ENCODE data around the gene PEX11G. TPM values are rescaled to one million over a fixed set of nuclear protein-coding genes. Genes with fewer than 3 reads are reported as not detected.

PEX11G gene
- polyA plus RNA-seq, 3 donors = 4.7 to 6.2 (median 5.4) TPM

DNA sequence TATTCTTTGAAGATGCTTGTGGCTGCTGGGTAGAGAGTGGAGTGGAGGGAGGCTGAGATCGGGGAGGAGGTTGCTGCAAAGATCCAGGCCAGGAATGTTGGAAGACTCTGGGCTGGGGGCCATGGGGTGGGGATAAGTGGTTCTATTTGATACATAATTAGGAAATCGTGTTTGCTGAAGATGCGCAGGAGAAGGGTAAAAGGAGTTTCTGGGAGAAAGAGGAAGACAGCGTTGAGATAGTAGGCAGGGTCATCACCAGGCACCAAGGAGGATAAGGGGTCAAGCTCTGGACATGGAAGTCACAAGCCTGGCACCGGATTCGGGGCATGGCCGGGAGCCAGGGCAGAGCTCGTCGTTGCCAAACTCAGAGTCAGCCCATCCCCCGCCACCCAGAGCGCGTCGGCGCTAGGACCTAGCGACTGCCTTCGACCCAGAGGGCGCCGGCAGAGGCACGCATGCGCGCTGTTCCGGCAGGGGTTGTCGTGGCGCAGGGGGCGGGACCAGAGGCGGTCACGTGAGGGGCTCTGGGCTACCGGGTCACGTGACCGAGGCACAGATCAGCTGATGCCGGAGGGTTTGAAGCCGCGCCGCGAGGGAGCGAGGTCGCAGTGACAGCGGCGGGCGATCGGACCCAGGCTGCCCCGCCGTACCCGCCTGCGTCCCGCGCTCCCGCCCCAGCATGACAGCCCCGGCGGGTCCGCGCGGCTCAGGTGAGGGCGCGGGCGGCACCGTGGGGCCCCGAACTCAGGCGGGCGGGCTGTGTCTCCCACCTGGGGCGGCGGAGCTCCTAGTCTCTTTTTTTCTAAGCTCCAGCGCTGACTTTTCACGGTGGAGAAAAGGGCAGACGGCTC, 33.5 kb upstream of the PEX11G start, which contains the start of gene MCOLN1:
MCOLN1 (plus strand) TSS at position 553 of the 851 bp plus-strand sequence; CDS start at position 680, 127 bp downstream.
- peak; percentile 91 to 97 (median 93) for DNase-seq (ENCODE audit: low read depth in 3 of 3, low spot score in 2 of 3)

DNA sequence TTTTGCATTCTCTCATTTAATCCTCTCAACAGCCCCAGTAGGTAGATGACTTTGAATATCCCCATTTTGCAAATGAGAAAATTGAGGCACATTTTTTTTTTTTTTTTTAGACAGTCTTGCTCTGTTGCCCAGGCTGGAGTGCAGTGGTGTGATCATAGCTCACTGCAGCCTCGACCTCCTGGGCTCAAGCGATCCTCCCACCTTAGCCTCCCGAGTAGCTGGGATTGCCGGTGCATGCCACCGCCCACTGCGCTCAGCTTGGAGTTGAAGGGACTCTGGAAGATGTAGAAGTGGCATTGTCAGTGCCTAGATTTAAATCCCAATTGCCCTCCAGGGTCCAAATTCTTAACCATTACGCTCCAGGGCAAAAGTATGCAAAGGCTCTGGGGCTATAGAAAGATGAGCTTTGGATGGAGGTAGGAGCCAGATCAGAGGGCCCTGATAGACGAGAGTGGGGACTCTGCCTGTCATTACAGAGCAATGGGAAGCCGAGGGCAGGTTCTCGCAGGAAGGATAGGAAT, 32.8 kb upstream of the PEX11G start:
- DNase-seq (ENCODE audit: low read depth in 3 of 3, low spot score in 2 of 3) = no peak

DNA sequence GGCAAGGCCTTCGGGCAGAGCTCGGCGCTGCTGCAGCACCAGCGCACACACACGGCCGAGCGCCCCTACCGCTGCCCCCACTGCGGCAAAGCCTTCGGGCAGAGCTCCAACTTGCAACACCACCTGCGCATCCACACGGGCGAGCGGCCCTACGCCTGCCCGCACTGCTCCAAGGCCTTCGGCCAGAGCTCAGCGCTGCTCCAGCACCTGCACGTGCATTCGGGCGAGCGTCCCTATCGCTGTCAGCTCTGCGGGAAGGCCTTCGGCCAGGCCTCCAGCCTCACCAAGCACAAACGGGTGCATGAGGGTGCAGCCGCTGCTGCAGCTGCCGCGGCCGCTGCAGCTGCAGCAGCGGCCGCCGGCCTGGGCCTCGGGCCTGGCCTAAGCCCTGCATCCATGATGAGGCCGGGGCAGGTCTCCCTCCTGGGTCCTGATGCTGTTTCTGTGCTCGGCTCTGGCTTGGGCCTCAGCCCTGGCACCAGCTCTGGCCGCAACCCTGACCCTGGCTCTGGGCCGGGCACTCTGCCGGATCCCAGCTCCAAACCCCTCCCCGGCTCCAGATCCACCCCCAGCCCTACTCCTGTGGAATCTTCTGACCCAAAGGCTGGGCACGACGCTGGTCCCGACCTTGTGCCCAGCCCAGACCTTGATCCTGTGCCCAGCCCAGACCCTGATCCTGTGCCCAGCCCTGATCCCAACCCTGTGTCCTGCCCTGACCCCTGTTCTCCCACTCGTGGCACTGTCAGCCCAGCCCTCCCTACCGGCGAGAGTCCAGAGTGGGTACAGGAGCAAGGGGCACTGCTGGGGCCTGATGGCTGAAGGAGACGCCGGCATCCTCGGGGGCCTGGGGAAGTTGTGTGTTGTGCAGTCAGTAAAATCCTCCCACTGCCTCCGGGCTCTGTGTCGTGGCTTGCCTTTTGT, 31.6 kb upstream of the PEX11G start:
- no peak for DNase-seq (ENCODE audit: low read depth in 3 of 3, low spot score in 2 of 3)

DNA sequence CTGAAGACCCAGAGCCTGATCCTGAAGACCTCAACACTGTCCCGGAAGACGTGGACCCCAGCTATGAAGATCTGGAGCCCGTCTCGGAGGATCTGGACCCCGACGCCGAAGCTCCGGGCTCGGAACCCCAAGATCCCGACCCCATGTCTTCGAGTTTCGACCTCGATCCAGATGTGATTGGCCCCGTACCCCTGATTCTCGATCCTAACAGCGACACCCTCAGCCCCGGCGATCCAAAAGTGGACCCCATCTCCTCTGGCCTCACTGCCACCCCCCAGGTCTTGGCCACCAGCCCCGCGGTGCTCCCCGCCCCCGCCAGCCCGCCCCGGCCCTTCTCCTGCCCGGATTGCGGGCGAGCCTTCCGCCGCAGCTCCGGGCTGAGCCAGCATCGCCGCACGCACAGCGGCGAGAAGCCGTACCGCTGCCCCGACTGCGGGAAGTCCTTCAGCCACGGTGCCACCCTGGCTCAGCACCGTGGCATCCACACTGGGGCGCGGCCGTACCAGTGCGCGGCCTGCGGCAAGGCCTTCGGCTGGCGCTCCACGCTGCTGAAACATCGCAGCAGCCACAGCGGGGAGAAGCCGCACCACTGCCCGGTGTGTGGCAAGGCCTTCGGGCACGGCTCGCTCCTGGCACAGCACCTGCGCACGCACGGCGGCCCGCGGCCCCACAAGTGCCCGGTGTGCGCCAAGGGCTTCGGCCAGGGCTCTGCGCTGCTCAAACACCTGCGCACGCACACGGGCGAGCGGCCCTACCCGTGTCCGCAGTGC, 30.7 kb upstream of the PEX11G start:
- no peak for DNase-seq (ENCODE audit: low read depth in 3 of 3, low spot score in 2 of 3)

DNA sequence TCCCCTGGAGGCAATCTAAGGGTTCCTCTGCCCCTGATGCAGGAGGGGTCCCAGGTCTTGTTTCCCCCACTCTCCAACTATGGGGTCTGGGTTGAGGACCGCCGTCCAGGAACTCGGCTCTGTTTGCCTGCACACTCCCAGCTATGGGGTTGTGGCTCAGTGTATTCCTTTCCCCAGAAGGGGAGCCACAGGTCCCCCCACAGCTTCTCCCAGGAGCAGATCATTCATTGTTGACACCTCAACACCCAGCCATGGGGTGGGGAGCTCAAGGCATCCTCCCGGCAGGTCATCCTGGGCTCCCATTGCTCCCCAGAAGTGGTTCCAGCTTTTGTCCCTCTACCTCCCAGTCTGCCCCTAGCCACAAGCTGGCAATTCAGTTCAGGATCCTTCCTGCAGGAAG, 28.0 kb upstream of the PEX11G start:
- DNase-seq (ENCODE audit: low read depth in 3 of 3, low spot score in 2 of 3) = no peak

DNA sequence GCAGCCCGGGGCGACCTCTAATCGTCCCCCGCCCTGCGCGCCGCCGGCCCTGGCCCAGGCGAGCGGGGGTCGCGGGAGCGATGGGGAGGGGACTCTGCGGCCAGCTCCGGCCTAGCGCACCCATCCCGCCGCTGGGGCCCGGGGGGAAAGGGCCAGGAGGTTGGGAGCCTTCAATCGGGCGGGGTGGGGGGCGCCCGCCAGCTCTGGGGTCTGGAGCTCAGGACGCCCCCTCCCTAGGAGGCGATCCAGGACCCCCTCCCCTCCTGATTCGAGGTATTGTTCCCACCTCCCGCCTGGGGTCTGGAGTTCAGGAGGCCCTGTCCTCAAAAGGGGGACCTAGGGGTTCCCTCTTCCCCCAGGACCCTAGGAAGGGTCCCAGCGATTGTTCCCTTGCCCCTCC, 27.5 kb upstream of the PEX11G start:
- DNase-seq (ENCODE audit: low read depth in 3 of 3, low spot score in 2 of 3) = no peak

DNA sequence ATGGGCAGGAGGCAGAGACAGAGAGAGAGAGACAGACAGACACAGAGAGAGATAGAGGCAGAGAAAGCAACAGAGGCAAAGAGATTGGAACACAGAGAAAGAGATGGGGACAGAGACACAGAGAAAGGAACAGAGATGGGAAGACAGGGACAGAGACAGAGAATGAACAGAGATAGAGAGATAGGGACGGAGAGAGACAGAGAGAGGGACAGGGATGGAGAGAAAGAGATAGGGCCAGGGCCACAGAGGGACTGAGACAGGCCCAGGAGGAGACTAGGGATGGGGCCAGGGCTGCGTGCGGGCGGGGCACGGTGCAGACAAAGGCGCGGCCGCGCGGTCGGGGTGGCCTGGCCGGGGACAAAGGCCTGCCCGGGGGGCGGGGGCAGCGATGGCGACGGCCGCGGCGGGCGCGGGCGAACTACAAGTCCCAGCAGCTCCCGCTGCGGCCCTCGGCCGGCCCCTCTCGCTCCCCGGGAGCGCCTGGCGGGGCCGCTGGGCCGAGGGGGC, 26.9 kb upstream of the PEX11G start, which contains the start of gene ZNF358:
ZNF358 (plus strand) TSS at position 459 of the 507 bp plus-strand sequence. CDS start 3,140 bp downstream, outside the sequence.
- DNase-seq (ENCODE audit: low read depth in 3 of 3, low spot score in 2 of 3) = no peak

DNA sequence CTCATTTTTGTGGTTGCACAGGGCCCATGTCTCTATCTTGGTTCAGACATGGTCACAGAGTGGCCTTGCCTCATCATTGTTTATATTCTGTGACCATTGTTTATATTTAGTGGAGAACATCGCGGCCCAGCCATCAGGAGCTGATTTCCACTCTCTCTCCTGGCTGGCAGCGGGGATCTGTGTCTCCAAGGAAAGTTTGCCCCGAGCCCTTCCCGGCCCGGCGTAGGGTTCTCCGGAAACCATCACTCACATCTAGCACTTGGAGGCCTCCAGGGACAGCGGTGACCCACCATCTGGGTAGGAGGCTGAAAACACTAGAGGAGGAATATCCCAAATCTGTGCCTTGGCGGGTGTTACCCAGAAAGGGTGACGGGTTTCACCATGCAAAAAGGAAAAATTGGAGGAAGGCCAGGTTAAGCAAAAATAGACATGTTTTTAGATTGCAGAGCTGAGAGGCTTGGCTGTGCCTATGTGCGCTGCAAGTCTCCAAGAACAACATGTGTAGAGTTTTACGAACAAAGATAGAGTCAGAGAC, 26.3 kb upstream of the PEX11G start:
- DNase-seq (ENCODE audit: low read depth in 3 of 3, low spot score in 2 of 3) = no peak

DNA sequence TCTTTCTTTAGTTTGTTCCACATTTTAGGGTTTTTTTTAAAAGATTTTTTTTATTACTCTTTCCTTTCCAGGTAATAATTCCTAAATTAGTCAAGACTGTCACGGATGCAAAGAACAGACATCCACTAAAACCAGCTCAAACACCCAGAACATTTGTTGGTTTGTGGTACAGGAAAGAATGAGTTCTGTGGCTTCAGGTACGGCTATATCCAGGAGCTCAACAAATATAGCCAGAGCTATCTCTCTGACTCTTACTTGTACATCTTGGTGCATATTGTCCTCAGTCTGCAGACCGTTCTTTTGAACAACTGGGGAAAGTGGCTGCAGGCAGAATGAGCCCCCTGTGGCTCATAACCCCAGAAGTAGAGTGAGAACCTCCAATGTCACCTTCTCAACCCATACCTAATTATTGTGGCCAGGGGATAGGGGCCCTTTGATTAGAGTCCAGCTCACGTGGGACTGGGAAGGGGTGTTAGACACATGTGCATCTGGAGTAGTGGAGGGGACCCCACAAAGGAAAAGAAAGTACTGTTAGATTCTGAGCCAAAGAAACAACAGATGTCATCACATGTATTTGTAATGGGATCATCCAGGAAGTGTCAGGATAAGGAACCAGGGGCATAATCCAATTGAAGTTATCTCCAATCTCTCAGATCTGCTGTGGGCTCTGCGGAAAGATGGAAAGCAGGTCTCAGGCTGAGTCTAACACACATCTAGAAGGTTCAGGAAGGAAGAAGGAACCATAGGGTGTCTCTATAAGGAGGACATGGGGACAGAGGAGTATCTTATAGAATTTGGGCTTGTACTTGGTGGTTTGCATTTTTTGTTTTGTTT, 25.2 kb upstream of the PEX11G start:
- DNase-seq (ENCODE audit: low read depth in 3 of 3, low spot score in 2 of 3) = no peak

DNA sequence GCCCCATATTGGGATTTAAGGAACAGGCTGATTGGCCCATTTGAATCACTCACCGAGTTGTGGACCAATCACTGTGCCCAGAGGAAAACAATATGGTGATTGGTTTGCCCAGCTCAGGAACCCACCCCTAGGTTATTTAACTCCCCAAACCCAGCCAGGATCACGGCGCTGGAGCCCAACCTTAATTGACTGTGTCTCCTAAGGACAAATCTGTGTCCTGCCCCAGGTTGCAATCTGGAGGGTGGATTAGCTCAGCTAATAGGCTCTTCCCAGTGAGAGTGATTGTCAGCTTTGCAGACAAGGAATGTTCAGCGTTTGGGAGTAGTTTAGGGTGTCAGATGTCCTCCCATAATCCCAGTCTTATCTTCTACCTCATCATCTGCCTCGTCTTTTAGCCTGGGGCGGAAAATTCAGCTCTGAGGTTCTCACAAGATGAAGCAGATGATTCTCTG, 23.6 kb upstream of the PEX11G start:
- no peak for DNase-seq (ENCODE audit: low read depth in 3 of 3, low spot score in 2 of 3)

DNA sequence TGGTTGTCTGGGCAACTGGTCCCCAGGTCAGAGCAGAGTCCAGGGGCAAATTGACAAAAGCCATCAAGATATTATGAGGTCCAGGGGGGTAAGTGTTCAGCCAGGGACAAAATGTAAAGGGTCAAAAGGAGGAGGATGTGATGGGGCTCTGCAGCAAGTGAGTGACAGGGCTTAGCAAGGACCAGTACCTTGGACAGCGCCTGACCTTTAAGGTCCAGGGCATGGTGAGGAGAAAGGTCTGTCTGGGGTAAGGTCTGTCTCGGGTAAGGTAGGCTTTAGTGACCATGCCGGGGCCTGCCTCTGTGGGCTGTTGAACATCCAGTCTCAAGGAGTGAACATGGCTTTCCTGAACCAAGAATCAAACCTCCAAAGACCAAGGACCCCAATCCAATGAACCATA, 20.8 kb upstream of the PEX11G start:
- DNase-seq (ENCODE audit: low read depth in 3 of 3, low spot score in 2 of 3) = no peak

DNA sequence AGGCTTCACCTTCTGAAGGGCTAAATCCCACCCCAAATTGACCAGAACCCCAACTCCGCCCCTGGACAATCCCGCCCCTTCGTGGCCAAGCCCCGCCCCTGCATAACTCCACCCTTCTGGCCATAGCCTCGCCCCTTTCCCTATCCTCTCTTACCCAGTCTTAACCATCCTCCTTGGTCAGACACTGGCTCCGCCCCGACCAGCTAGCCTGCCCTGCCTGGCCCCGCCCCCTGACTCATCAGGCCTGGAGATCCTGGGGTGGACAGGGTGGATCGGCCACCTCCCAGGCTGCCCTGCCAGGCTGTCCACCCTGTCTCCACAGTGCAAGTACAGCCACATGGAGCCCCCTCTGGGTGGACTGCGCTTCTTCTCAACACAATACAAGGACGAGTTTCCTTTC, 19.0 kb upstream of the PEX11G start:
- DNase-seq (ENCODE audit: low read depth in 3 of 3, low spot score in 2 of 3) = no peak

DNA sequence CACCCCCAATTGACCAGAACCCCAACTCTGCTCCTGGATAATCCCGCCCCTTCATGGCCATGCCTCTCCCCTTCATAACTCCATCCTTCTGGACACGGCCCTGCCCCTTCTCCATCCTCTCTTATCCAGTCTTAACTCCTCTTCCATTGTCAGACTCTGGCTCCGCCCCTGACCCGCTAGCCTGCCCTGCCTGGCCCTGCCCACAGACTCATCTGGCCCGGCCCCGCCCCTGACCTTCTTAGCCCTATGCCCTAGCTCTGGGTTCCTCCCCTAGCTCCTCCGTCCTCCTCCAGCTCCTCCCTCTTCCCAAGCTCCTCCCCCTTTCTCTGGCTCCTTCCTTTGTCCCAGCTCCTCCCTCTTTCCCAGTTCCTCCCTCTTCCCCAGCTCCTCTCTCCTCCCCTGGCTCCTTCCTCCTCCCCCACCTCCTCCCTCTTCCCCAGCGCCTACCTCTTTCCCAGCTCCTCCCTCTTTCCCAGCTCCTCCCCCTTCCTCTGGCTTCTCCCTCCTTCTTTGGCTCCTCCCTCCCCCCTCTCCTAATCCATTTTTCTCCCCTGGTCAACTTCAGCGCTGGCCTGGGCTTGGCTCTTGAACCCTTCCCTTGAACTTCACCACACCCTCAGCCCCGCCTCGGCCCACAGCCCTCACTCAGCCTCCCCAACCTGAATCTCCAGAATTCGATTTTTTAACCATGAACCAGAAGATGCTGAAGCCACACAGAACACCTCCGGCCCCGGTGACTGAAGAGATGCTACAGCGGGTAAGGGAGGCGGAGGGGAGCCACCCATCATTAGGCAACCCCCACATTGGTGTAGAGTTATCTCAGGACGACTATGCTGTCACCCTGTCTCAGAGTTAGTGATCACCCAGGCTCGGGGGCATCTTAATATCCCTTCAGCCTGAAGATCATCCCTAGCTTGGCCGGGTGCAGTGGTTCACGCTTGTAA, 17.8 kb upstream of the PEX11G start:
- no peak for DNase-seq (ENCODE audit: low read depth in 3 of 3, low spot score in 2 of 3)

DNA sequence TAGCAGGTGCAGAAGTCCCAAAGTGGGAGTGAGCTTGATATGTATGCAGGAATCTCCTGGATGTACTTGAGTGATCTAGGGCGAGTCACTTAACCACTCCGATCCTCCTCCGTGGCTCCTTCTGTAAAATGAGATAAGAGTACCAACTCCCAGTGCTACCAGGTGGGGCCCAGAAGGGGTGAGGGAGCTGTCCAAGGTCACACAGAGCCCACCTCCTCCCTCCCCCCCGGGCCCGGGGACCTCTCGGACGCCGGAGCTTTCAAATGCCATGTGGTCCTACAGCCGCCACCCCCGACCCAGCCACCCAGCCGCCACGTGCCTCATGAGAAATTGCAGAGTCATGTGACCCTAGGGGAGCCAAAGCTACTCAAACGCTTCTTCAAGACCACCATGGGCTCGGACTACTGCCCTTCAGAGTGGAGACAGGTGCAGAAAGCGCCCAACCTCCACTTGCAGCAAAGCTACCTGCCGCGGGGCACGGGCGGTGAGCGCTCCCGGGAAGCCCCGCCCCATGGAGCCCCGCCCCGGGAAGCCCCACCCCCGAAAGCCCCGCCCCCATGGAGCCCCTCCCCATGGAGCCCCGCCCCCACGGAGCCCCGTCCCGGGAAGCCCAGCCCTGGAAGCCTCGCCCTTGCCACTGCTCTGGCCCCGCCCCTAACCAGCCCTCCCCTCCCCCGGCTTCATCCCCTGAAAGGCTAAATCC, 17.0 kb upstream of the PEX11G start:
- no peak for DNase-seq (ENCODE audit: low read depth in 3 of 3, low spot score in 2 of 3)

DNA sequence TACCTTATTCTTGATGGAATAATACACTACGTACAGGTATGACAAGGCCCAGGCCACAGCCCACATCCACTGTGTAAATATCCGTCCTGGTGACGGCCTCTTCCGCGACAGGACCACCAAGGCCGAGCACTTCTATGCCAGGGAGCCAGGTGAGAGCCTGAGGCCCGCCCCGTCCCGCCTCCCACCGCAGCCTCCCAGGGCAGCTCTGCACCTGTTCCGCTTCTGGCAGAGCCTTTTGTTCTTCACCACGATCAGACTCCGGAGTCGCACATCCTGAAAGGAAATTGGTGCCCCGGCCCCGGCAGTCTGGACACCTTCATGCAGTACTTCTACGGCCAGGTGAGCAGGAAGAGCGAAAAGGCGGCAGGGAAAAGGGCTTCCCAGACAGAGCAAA, 16.4 kb upstream of the PEX11G start:
- DNase-seq (ENCODE audit: low read depth in 3 of 3, low spot score in 2 of 3) = no peak

DNA sequence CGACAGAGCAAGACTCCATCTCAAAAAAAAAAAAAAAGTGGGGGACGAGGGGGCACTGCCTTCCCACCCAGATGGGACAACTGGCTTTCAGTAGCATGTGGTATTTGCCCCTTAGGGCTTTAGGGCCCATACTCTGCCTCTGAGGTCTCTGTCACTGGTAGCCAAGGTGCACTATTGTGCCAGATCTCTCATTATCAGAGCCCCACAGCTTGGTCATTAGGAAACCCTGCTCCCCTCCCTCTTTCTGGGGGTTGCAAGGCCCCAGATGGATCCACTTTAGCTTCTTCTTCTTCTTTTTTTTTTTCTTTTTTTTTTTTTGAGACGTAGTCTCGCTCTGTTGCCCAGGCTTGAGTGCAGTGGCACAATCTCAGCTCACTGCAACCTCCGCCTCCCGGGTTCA, 15.8 kb upstream of the PEX11G start:
- no peak for DNase-seq (ENCODE audit: low read depth in 3 of 3, low spot score in 2 of 3)

DNA sequence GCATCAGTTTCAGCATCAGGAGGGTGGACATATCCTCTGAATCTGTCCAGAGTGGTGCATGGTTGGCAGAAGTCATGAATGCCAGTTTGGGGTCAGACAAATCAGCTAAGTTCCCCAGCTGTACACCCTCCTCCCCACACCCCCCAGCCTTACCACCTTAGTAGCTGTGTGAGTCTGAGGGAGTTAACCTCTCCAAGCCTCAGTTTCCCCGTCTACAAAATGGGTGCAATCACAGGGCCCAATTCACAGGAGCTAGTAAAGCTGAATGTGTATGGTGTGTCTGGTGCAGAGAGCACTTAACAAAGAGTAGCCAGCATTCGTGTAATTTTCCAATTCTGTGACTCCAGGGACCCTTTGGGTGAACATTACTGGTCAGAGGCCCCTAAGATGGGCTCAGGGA, 13.7 kb upstream of the PEX11G start:
- DNase-seq (ENCODE audit: low read depth in 3 of 3, low spot score in 2 of 3) = no peak
